A204.1 (cell line): ENCODE measurements around the gene ETV7.

Experiments used
- FAIRE-seq: peaks from 2 replicates; lab custom pipeline; 2012; peaks lifted over from hg19 to GRCh38; lab: Jason Lieb, UNC

Gene ETV7

GRCh38 chr6:36383606-36384005 is 3.9 kb downstream of the ETV7 start:
- no peak for FAIRE-seq

- no peak for FAIRE-seq
These were observed 4.5 kb downstream of the ETV7 start for GRCh38 chr6:36382976-36383375.

GRCh38 chr6:36381502-36382389 is 5.7 kb downstream of the ETV7 start:
- no peak for FAIRE-seq

GRCh38 chr6:36380166-36380565 is 7.3 kb downstream of the ETV7 start:
- no peak for FAIRE-seq

- FAIRE-seq, result no peak
These were observed 8.5 kb downstream of the ETV7 start for GRCh38 chr6:36378936-36379335.

GRCh38 chr6:36378243-36378920 is 9.1 kb downstream of the ETV7 start:
- no peak for FAIRE-seq

- FAIRE-seq, result no peak
These were observed 9.9 kb downstream of the ETV7 start for GRCh38 chr6:36377594-36377993.

- FAIRE-seq, result no peak
These were observed 10.7 kb downstream of the ETV7 start for GRCh38 chr6:36376742-36377141.

GRCh38 chr6:36376183-36376582 is 11.3 kb downstream of the ETV7 start:
- no peak for FAIRE-seq

- no peak for FAIRE-seq
These were observed 11.8 kb downstream of the ETV7 start for GRCh38 chr6:36375644-36376155.

- no peak for FAIRE-seq
These were observed 12.5 kb downstream of the ETV7 start for GRCh38 chr6:36374972-36375371.

GRCh38 chr6:36374194-36374593 is 13.3 kb downstream of the ETV7 start:
- no peak for FAIRE-seq

- no peak for FAIRE-seq
These were observed 14.0 kb downstream of the ETV7 start for GRCh38 chr6:36373368-36374019.

GRCh38 chr6:36372088-36372487 is 15.4 kb downstream of the ETV7 start:
- no peak for FAIRE-seq

GRCh38 chr6:36371211-36371610 is 16.3 kb downstream of the ETV7 start:
- FAIRE-seq, result no peak

GRCh38 chr6:36370638-36371037 is 16.8 kb downstream of the ETV7 start:
- FAIRE-seq, result no peak

GRCh38 chr6:36368921-36369865 is 18.3 kb downstream of the ETV7 start:
- FAIRE-seq, result no peak

GRCh38 chr6:36368421-36368820 is 19.0 kb downstream of the ETV7 start:
- FAIRE-seq, result no peak

GRCh38 chr6:36367743-36368142 is 19.7 kb downstream of the ETV7 start:
- no peak for FAIRE-seq

- no peak for FAIRE-seq
These were observed 22.6 kb downstream of the ETV7 start for GRCh38 chr6:36364669-36365479.
